Activated CD8-positive, alpha-beta T cell treated with anti-CD3 and anti-CD28 coated beads for 36 hours (primary cell): Measurements from ENCODE around the gene MAP1B. TPM values are rescaled to one million over a fixed set of nuclear protein-coding genes. Genes with fewer than 3 reads are reported as not detected.
A peak's percentile ranks its signal among the peaks of the same experiment; 100 is the strongest.

Experiments
- ATAC-seq: fragments of 200-7000 bp; cut with Tn5 transposase; one replicate; pipeline ENCODE4 v1.10.0; 2021; ENCODE audit warnings: mild to moderate bottlenecking, moderate library complexity
- CTCF ChIA-PET: fragments of 350-600 bp; sonication (Branson Sonifier 250); formaldehyde crosslinking; loops from one replicate; lab custom pipeline; 2021; ENCODE audit warnings: antibody characterized with exemption; lab: Charles Lee
- POLR2A ChIA-PET: fragments of 350-600 bp; sonication (Branson Sonifier 250); formaldehyde crosslinking; loops from one replicate; lab custom pipeline; 2021; ENCODE audit warnings: antibody characterized with exemption; lab: Charles Lee
- DNase-seq: peaks from one replicate; pipeline ENCODE4 v3.0.0-alpha.2; 2020
- H3K27ac Mint-ChIP-seq: one replicate; pipeline ENCODE4 v1.8.0; 2021; ENCODE audit warnings: mild to moderate bottlenecking, mixed read lengths
- H3K27me3 Mint-ChIP-seq: one replicate; pipeline ENCODE4 v1.8.0; 2021; ENCODE audit warnings: mixed read lengths
- H3K36me3 Mint-ChIP-seq: one replicate; pipeline ENCODE4 v1.8.0; 2021; ENCODE audit warnings: low read depth, mixed read lengths
- H3K4me1 Mint-ChIP-seq: one replicate; pipeline ENCODE4 v1.8.0; 2021; ENCODE audit warnings: low read depth, mixed read lengths
- H3K4me3 Mint-ChIP-seq: one replicate; pipeline ENCODE4 v1.8.0; 2021; ENCODE audit warnings: mild to moderate bottlenecking, moderate library complexity, mixed read lengths
- H3K9me3 Mint-ChIP-seq: one replicate; pipeline ENCODE4 v1.8.0; 2021; ENCODE audit warnings: mixed read lengths
- CTCF ChIP-seq: fragments of 200-600 bp; IDR thresholded peaks from one replicate; pipeline ENCODE4 v1.8.0; 2022; ENCODE audit warnings: antibody characterized with exemption, mild to moderate bottlenecking
- intact Hi-C: fragments of 100-400 bp; cut with micrococcal nuclease; formaldehyde crosslinking; loops from one replicate; pipeline ENCODE4 v1.10.0; 2022
- total RNA-seq, 2 experiments: library from RNA; stranded (reverse); gene quantifications; one replicate each; pipeline ENCODE4 v1.2.3, GENCODE V29; 2021

The MAP1B gene
- total RNA-seq, 2 experiments from 2014 or later: 0.09 to 0.25 TPM

GRCh38 chr5:72093824-72094223 lies 13.5 kb upstream of the MAP1B start:
- Mint-ChIP-seq H3K4me1 (peaks cover 7% of the 10 kb centered on the region), H3K27ac (no peak overlapping the region), H3K27me3 (peaks cover 26% of the 10 kb centered on the region), H3K36me3 (no peaks in the 10 kb centered on the region), H3K9me3 (no peaks in the 10 kb centered on the region), H3K4me3 (no peak overlapping the region)
- ATAC-seq: peak; percentile 84
- CTCF ChIA-PET: no interaction called here
- TF ChIP-seq CTCF: no peak
- POLR2A ChIA-PET: no interaction called here
- intact Hi-C loops: no loop called here
- DNase-seq: peak; percentile 7

GRCh38 chr5:72096602-72097188 lies 10.6 kb upstream of the MAP1B start:
- H3K36me3 Mint-ChIP-seq: no peaks in the 10 kb centered on the region
- H3K9me3 Mint-ChIP-seq: no peaks in the 10 kb centered on the region
- ATAC-seq: no peak
- ChIA-PET CTCF (no interaction called here), POLR2A (no interaction called here)
- H3K27ac Mint-ChIP-seq: no peak overlapping the region
- no peak for DNase-seq
- intact Hi-C loops: no loop called here
- H3K27me3 Mint-ChIP-seq: peaks cover 37% of the 10 kb centered on the region
- no peak for TF ChIP-seq CTCF
- no peak overlapping the region for H3K4me3 Mint-ChIP-seq
- H3K4me1 Mint-ChIP-seq: peaks cover 7% of the 10 kb centered on the region

- no peak overlapping the region for H3K4me3 Mint-ChIP-seq
- TF ChIP-seq CTCF: no peak
- DNase-seq: no peak
- H3K27me3 Mint-ChIP-seq: peaks cover 47% of the 10 kb centered on the region
- intact Hi-C loops: no loop called here
- no peaks in the 10 kb centered on the region for H3K9me3 Mint-ChIP-seq
- no peaks in the 10 kb centered on the region for H3K36me3 Mint-ChIP-seq
- no peak for ATAC-seq
- H3K27ac Mint-ChIP-seq: no peak overlapping the region
- CTCF ChIA-PET: interaction anchor here (1.2 kb wide), 1 partner anchor 167 kb away, joined by 3 read pairs; no protein-coding TSS in a partner anchor
- peaks cover 1% of the 10 kb centered on the region for H3K4me1 Mint-ChIP-seq
- POLR2A ChIA-PET: no interaction called here
Observed at GRCh38 chr5:72101828-72102227, 5.4 kb upstream of the MAP1B start.

GRCh38 chr5:72106817-72107130 lies 501 bp upstream of the MAP1B start:
- no peaks in the 10 kb centered on the region for H3K36me3 Mint-ChIP-seq
- CTCF ChIA-PET: interaction anchor here (1.1 kb wide), 1 partner anchor 90 kb away, joined by 3 read pairs; no protein-coding TSS in a partner anchor
- no peak overlapping the region for H3K27ac Mint-ChIP-seq
- peaks cover 9% of the 10 kb centered on the region for H3K4me1 Mint-ChIP-seq
- intact Hi-C loops: no loop called here
- H3K4me3 Mint-ChIP-seq: peak overlapping the region; percentile 51
- peaks cover 54% of the 10 kb centered on the region for H3K27me3 Mint-ChIP-seq
- H3K9me3 Mint-ChIP-seq: no peaks in the 10 kb centered on the region
- no peak for TF ChIP-seq CTCF
- DNase-seq (no peak), ATAC-seq (no peak)
- POLR2A ChIA-PET: no interaction called here

GRCh38 chr5:72107901-72108201 lies 576 bp downstream of the MAP1B start:
- Mint-ChIP-seq H3K27me3 (peaks cover 58% of the 10 kb centered on the region), H3K4me1 (peaks cover 9% of the 10 kb centered on the region), H3K9me3 (no peaks in the 10 kb centered on the region), H3K4me3 (peak overlapping the region; percentile 19), H3K36me3 (no peaks in the 10 kb centered on the region), H3K27ac (no peak overlapping the region)
- no peak for TF ChIP-seq CTCF
- ATAC-seq (peak; percentile 53), DNase-seq (peak; percentile 23)
- CTCF ChIA-PET: interaction anchor here (1.0 kb wide), 1 partner anchor 9 kb away, joined by 4 read pairs; no protein-coding TSS in a partner anchor
- POLR2A ChIA-PET: no interaction called here
- intact Hi-C loops: no loop called here
